LNCAP (cell line): ENCODE measurements around the gene SHOC1.

Source experiments
- TF ChIP-seq, protein P1 (sequence below): fragments of 450-650 bp; IDR thresholded peaks from 2 replicates; pipeline ENCODE4 v1.5.1; 2017; ENCODE audit warnings: mild to moderate bottlenecking

Gene SHOC1

DNA sequence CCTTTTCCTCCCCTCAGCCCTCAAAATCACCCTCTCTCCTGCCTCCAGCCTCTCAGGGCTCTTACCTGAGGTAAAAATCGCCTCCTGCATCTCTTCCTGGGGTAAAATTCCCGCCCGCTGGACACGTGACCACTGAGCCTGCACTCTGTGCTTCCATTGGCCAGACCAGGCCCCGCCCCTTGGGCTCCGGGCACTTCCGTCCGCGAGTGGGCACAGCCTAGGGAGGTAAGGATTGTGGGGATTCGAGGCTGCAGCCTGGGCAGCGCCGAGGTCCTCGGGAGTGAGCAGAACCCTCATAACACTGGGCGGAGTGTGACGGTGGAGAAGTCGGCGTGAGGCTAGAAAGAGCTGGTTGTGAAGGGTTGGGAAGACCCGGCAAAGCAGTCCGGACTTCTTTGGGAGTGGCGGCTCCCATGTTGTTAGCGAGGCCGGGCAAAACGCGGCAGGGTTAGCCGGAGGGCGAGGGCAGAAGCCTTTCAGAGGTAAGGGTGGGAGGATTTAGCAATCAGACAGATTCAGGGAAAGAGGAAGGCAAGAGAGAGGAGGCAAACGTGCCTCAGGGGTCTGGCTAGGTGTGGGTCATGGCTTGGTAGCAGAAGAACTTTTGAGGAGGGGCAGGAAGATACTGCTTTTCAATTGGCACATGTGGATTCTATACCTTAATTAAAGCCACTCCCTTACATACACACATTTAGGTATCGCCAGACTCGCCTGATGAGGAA lies at the start of gene SHOC1:
Gene SHOC1 (minus strand): TSS at position 103 of the 722 bp plus-strand sequence. CDS start 3,519 bp downstream, outside the sequence.
- TF ChIP-seq, protein P1, sequence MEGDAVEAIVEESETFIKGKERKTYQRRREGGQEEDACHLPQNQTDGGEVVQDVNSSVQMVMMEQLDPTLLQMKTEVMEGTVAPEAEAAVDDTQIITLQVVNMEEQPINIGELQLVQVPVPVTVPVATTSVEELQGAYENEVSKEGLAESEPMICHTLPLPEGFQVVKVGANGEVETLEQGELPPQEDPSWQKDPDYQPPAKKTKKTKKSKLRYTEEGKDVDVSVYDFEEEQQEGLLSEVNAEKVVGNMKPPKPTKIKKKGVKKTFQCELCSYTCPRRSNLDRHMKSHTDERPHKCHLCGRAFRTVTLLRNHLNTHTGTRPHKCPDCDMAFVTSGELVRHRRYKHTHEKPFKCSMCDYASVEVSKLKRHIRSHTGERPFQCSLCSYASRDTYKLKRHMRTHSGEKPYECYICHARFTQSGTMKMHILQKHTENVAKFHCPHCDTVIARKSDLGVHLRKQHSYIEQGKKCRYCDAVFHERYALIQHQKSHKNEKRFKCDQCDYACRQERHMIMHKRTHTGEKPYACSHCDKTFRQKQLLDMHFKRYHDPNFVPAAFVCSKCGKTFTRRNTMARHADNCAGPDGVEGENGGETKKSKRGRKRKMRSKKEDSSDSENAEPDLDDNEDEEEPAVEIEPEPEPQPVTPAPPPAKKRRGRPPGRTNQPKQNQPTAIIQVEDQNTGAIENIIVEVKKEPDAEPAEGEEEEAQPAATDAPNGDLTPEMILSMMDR, result no peak

DNA sequence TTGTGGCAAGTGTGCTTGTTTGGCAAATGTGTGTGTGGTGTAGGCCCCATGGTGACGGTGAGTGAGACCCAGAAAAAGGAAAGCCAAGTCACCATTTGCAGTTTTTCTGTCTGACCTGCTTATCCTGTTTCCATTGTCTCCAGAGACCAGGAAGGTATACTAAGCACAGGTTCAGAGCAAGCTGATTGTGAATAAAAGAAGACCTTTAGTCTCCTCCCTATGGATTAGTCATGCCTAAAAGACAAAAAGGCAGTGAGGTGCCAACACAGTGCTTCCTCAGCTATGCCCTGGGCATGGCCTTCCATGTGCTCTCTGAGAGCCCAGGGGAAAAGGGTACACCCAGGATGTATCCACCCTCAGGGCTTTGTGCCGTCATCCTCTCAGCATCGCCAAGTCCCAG lies 49.2 kb upstream of the SHOC1 start:
- TF ChIP-seq, protein P1, result no peak

DNA sequence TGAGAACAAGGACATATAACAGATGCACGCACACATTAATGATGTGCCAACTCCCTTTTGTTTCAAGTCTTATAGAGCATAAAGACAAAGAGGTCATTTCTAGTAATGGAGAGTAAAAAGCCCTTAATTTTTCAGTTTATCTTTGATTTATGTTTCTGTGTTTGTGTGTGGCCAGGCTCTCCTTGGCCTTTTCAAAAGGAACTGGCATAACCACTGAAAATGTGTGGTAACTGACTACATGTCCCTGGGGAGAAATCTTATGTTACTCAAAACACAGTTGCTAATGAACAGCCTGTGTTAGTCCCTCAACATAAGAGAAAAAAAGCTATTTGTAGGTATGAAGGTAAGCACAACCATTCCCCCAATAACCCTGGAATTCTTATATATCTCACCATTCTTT lies 47.6 kb upstream of the SHOC1 start:
- TF ChIP-seq, protein P1, result no peak

DNA sequence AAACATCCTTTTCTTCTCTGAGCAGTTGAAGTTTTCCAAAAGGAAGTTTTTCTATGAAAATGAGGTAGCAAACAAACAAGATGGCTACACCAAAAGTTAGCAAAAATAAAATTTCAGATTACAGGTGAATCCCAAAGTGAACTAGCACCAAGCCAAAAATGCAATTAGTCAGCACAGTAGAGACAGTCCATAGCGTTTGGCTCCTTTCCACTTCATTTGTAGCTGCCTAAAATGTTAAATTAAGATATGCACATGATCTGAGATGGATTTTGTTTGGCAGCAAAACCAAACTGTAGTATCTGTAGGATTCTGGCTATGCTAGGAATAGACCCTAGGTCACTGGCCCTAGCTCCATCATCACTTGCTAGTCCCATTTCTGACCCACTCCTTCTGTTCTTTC lies 45.7 kb upstream of the SHOC1 start:
- TF ChIP-seq, protein P1, result no peak

DNA sequence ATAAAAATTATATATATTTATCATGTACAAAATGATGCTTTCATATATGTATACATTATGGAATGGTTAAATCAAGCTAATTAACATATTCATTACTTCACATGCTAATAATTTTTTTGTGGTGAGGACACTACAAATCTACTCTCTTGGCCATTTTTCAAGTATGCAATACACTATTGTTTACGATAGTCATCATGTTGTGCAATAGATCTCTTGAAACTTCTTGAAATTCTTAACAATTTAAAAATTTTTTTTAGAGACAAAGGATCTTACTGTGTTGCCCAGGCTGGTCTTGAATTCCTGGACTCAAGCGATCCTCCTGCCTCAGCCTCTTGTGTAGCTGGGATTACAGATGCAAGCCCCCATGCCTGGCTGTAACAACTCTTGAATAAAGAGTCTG lies 45.2 kb upstream of the SHOC1 start:
- TF ChIP-seq, protein P1, result no peak

DNA sequence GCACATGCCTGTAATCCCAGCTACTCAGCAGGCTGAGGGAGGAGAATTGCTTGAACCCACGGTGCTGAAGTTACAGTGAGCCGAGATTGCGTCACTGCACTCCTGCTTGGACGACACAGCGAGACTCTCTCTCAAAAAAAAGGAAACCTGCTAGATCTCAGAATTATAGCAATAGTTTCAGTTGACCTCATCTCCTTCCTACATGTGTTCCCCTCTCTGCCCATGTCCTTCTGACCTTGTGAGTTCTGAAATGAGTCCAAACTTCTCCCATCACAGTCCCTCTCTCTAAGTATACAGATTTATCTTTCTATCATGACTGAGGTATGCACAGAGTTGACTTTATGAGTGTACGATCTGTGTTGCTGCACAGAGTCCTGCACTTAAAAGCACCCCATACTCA lies 44.6 kb upstream of the SHOC1 start:
- TF ChIP-seq, protein P1, result no peak

DNA sequence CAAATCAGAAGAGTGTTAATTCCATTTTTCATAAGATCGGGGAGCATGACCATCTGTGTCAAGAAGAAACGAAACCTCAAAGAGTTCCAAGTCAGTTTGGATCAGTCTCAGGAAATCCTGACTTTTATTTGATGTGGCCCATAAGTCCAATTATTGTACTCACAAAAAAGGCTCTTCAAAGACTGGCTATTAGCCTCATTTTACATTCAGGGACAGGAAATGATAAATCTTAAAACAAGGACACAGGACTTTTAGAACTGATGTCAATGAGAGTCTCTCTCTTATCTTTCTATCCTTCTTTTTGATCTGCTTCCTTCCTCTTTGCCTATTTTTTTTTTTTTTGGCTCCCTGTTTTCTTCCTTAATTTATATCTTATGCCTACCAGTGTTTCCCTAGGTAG lies 43.7 kb upstream of the SHOC1 start:
- TF ChIP-seq, protein P1, result no peak

DNA sequence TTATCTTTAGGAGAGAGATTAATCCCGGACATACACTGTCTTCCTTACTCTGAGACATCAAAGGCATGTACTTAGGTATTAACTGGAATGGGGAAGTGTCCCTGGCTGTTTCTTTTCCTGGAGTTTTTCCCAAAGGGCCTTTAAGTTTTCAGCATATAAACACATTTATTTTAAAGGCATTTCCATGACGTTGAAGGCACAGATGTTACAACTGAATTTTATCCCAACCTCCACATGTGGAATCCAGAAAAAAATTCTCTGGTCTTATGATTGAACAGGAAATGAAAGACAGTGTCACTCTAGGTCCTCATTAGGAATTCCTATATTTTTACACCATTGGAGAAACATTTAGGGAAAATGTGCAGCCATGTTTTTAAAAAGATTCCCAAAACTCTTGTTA lies 41.6 kb upstream of the SHOC1 start:
- TF ChIP-seq, protein P1, result no peak
